HG02943 (cell line): Measurements from ENCODE around the gene FBN1.

Experiments
- ATAC-seq: cut with Tn5 transposase; IDR thresholded peaks from one replicate; pipeline ENCODE4 v1.9.1; 2021; ENCODE audit warnings: mild to moderate bottlenecking, low read depth, moderate library complexity; ENCODE audit not compliant: unreplicated experiment

FBN1 gene

DNA sequence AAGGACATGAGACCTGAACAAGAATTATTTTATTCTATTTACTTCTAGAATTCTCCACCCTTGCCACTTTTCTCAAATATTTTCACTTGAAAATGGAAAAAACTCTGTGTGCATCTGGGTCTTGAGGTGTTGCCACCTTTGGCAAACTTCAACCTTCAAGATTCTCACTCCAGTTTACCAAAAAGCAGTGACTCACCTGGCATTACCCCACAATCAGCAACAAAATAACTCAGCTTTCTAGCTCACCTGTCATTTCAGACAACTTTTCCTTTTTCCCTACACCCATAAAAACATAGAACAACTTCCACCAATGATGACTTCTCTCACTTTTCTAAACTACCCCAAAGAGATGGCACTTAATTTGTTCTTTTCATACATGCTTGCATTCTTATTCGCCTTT is 198.5 kb downstream of the FBN1 start:
- ATAC-seq, result no peak

DNA sequence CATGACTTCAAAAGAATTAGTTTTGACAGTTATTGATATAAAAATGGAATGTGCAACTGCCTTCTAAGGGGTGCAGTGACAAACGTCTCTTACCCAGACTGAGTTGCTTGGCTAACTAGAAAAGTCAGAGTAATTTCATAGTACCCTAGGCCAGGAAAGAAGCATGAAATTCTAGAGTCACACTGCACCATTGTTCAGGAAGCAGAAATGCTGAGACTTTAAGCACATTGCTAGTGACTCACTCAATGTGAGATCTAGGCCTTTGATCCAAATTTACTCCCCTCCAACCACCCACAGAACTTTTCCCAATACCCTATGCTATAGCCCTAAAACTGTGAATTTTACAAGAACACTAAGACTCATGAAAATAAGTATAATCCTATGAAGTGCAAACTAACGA is 203.5 kb downstream of the FBN1 start:
- ATAC-seq, result no peak

DNA sequence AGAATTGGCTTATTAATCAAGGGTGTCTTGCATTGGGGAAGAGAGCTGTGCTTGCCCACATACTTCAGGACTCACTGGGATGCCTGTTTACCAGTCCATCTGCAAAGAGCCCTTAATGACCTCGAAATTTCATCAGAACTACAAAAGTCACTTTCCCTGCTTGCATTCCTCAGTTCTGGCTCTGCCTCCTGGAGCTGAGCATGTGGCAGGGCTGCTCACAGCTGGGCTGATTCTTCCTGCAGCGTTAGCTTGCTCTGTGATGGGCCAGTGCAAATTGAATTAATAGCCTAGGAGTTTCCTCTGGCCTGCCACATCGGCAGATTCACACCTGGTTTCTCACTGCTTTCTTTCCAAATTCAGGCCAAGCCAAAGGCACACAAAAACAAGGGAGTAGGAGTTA is 205.4 kb downstream of the FBN1 start:
- no peak for ATAC-seq

DNA sequence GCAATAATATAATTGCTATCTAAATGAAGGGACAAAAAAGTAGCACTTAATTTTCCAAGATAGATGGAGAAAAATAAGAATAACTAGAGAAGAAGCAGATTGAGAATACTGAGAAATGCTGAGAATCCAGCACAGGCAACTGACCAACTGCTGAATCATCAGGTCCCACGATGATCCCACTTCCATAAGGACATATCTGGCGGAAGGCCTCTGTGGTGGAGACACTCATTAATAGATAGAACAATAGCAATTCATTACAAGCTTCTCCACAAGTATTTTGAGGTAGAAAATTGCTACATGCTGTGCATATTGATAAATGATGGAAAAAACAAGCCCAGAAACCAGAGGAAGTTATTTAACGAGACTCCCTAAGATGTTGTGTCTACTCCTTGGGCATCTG is 208.3 kb downstream of the FBN1 start:
- ATAC-seq, result no peak

DNA sequence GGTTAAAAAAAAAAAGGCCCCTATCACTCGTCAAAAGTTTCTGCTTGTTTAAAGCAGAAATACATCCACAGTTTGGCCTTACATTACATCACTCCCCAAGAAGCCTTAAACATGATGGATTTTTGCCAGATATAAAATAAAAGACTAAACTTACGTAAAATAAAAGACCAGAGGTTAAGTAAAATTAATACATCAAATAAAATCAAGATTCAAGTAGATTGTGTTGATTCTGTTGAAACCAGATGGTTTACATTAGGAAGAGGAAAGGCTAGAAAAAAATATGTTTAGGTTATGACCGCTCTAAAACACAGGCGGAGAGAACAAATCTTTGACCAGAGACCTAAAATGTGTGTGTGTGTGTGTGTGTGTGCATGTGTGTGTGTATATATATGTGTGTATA is 210.2 kb downstream of the FBN1 start:
- ATAC-seq, result no peak

DNA sequence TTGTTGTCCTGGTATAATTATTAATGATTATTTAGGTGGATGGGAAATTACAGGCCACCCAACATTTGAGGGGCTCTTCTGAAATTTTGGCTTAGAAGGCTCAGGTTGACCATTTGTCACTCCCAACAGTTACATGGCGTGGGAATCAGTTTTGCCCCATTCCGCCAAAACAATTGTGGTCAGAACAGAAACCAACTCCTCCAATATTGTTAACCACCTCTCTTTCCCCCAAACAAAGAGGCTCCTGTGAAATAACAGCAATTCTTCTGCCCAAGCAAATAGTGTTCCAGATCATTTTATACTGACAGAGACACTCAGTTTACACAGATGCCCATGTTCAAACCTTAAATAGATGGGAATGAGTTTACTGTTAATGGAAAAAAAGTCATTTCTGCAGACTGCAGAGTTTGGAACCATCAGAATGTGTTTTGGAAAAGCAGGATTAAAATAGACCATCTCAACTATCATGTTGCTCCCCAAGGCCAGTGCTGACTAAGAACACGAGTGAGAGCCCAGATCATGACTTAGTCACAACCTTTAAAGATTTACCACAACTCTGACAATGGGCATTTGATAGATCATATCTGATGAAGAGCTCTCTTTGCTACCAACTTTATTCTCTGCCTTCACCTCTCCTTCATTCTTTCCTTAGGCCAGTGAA is 212.2 kb downstream of the FBN1 start:
- no peak for ATAC-seq

DNA sequence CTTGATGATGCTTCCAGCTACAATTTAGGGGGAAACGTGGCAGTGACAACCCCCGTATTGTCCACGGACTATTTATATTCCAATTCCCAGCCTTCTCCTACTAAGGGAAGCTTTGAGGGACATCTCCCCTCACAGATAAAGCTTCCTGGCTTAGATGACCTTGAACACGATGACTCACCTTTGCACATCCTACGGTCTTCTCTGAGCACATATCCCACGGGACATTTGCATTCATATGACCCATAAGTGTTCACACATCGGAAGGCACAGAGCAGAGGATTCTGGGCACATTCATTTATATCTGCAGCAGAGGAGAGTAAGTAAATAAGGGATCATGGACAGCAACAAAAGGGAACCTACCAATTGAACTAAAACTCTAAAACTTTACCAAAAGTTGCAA is 212.8 kb downstream of the FBN1 start:
- ATAC-seq, result no peak

DNA sequence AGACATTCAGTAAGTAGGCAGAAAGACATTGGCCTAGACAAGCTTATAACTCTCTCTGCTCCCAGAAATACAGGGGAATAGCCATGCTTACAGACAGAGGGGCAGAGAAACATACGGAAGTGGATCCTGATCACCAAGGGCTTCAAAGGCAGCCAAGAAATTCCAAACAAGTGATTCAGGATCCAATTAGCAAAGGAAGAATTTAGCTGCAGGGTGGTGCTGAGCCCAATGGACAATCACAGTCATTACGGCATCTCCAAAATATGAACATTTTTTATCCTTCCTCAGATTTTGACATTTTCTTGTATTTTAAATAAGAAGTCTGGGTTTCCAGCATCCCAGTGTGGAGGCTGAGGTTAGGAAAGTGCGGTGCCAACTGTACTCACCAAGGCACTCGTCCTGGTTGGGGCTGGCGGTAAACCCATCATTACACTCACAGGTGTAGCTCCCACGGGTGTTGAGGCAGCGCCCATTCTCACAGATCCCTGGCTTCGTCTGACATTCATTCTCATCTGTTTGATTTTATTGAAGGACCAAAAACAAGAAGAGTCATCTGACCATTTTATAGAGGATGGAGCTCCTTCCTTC is 217.5 kb downstream of the FBN1 start:
- no peak for ATAC-seq

DNA sequence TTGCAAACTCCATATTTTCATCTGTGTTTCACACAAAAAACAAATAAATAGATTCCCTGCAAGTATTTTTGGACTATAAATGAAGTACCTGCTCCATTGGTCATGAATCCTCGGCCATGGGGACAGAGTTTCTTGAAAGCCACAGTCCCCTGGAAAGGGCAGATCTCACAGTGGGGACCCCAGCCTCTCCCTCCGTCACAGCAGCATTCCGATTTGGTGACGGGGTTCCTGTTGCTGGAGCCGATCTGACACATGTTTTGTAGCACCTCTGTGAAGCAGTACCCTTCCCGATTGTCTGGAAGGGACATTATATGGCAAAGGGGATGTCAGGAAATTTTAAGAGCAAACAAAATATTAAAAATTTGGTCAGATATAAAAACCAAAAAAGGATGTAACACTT is 218.0 kb downstream of the FBN1 start:
- ATAC-seq, result no peak

DNA sequence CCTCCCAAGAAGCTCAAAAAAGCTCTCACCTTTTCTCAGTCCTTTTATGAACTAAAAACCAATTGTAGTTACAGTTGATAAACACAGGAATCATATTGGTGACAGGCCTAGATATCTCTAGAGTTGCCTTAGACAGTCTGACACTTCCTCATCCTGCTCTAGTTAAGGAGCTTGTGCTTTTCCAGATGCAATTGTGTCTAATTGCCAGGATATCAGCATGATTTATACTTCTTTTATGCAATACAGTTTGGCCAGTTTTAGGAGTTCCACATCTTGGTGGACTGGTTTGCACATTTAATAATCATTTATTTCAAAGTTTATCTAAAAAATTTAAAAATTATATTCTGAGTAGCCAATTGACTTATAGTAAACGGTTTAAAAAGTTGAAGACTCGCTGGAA is 218.6 kb downstream of the FBN1 start:
- no peak for ATAC-seq

DNA sequence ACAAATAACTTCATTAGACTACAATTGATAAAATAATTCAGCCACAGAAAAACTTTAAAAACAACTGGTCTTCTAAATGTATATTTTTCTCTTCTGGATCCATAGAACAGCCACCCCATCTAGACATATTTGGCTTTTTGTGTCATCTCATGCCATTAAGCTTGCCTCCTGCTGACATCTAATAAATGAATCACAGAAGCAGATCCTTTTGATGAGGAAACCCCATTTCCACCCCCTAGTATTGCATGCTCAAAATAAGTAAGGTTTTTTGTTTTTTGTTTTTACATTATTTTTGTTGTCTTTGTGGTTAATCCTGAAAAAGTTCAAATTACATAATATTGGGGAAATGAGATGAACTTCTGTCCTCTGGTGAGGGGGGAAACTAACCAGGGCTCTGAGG is 219.5 kb downstream of the FBN1 start:
- no peak for ATAC-seq

DNA sequence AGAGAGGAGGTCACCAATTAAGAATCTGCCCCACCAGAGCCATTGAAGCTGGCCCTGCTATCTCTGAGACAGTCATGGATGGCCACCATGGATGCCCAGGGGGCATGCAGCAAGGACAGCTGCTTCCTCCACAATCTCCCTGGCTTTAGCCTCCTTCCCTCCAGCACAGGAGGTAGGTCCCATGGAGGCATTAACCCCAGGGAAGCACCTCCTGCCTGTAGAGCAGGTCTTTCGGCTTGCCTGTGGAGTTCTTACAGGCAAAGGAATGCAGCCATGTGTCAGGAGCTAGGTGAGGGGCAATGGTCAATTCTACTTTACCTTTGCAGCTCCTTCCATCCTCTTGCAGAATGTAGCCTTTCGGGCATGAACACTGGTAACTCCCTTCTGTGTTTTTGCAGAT is 220.5 kb downstream of the FBN1 start:
- no peak for ATAC-seq

DNA sequence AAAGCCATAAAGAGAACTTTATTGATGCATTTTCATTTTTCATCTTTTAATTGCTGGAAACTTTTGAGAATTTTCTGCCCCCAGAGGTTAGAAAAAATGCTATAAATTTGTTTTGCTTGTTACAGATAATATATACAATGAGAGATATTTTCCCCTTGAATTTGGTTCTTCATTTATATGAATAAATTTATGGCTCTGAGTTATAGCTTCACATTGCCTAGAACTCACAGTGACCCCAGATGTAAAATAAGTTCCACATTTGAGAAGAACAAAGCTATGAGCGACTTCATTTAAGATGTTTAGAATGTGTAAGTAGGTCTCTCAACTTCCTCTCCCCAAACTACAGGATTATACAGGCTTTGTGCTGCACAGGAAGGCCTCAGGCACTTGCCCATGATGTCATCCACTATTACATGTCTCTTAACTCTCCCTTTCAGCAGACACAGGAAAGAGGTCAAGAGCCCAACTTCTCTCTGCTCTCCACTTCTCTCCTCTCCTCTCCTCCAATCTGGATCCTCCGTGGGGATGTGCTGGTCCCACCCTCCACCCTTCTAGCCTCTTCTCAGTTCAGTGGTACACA is 221.5 kb downstream of the FBN1 start:
- no peak for ATAC-seq

DNA sequence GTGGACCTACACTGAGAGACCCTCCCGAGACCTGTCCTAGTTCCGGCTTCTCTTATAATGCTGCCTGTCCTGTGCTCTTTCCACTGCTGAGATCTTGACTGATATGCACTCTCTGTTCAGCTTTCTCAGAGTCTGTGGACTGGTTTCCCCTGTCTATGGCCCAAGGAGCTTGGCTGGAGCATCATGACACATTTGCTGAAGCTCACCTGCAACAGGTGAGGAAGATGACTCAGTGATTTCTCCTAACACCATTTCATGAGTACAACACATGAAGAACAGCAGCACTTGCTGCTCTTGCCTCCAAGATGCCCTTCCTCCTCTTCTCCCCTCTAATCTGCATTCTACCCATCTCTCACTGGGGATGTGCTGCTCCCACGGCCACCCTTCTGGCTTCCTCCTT is 222.2 kb downstream of the FBN1 start:
- no peak for ATAC-seq

DNA sequence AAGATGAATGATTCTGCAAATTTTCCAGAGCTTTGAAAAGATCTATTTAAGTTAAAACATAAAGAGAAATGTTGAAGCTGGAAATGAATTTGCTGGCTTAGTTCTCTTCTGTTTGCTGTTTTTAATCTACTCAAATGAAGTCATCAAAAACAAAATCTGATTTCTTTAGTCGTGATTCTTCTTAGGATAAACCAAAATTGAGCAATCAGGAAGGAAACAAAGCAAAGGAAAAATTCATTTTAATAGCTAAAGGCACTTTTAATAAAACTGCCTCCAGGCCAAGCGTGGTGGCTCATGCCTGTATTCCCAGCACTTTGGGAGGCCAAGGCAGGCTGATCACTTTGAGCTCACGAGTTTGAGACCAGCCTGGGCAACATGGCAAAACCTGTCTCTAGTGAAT is 223.1 kb downstream of the FBN1 start:
- ATAC-seq, result no peak

DNA sequence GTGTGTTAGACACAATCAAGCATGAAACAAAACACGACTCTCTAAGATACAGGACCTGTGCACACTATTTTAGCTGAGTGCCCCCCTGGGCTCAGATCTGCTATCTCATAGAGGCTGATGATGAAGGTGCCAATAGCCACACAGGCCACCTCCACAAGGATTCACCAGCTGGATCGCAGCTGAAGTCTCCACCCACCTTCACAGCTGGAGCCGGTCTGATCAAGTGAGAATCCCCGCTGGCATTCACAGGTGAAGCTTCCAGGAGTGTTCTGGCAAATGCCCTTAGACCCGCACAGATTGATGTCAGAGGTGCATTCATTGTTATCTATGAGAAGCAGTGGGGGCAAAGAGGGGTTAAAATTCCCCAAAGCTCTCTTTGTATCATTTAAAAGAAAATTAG is 224.1 kb downstream of the FBN1 start:
- ATAC-seq, result no peak

DNA sequence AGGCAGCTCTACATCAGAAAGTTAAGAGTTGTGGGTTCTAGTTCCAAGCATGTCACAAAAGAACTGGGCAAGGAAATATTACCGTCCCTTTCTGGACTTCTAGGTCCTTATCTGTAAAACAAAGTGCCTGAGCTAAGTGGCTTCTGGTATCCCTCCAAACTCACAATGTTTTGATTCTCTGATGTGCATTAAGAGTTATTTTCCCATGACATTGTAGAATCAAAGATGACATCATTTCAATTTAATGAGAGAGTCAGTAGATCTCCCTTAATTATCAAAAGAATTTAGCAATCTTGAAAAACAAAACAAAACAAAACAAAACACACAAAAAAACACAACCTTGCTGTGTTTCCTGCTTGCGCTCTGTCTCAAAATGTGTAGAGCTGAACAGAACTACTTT is 225.6 kb downstream of the FBN1 start:
- ATAC-seq, result no peak

DNA sequence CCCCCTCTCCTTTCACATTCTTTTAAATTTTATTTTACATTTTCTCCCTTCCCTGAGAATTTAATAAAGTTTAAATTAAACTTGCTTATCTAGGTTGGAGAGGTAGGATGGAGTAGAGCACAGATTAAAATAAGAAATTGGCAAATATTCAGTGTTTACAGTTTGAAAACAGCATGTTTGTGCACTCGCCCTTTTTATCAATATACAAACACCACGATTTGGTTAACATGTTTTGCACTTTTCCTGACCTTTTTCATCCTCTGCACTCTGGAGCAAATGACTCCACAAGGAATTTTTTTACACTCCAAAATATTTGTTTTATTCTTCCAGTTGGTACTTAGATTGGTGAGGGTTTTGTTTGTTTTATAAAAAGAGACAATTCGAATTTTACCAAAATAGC is 227.2 kb downstream of the FBN1 start:
- no peak for ATAC-seq

DNA sequence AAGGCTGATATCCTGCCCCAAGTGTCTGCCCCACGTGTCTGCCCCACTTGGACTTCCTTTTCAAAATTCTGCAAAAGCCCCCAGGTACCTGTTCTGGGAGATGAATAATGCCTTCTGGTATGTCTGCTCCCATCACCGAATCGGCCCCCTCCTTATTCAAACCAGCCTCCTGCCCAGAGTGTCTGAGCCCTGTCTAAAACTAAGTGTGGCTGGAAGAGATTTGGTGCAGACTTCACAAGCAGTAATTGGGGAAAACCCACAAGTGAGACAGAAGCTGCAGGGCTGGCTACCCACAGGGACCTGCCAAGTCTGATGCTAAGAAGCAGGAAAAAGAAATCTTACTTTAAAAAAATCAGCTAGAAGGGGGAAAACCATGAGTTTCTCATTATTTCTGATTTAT is 229.2 kb downstream of the FBN1 start:
- ATAC-seq, result no peak

DNA sequence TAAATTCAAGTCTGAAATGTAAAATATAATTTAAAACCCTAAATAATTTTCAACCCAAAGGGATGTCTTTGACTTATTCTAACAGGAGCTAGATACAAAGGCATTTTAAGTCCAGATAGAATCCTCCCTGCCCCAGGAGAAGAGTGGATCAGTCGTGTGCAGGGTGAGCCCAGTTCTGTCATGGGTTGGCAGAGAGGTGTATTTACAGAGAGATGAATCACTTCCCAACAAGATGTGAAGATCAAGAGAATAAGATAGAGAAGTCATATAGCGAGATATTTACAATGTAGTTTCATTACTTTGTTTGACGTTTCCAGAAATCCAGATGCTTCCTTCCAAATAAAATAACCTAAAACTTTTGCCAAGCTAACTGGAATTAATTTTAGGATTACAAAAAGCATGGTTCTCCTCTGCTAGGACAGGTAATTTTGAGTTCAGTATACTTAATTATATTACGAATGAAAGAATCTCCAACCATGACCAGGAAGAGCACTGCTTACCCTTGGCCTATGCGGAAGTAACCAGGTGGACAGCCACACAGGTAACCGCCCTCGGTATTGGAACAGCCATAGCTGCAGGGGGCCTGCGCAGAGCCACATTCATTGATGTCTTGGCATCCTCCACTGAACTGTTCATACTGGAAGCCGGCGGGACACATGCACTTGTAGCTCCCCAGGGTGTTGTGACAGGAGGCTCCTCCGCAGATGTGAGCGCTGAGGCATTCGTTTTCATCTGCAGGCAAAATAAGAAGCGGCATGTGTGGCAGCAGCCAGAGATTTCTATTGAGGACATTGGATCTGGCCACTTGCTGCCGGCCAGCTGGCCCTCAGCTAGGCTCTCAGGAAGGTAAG is 230.2 kb downstream of the FBN1 start:
- no peak for ATAC-seq

DNA sequence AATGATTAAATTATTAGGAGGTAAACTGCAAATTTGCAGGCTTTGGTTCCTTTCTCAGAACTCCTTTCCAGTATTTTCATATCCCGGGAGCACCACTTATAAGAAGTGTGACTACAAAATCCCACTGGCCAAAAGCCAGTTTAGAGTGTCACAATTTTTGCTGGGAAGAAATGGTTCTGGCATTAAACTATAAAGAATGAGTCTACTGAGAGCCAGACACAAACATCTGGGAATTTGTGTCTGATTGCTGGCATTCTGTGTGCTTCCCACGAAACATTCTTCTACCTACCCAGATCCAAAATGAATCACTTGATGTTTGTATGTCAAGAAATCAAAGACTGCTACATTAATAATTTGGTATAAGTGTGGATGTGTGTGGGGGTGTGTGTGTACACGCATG is 231.5 kb downstream of the FBN1 start:
- ATAC-seq, result no peak

DNA sequence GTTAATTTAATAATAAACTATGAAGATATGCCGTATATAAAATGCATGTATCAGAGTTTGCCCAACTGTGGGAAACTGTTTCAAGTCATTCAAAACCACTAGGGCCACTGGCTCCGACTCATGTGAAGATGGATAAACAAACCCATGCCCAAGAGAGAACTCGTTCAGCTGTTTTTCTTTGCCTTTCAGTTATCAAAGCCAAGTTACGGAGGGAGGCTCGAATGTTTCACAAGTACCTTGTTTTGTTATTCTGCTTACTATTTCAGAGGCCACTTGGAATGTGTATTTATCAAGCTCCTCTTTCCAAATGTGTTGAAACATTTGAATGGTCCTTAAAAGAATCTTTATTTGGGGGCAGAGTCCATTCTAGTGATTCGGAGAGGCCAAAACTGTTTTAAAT is 232.2 kb downstream of the FBN1 start:
- ATAC-seq, result no peak
